Stomach smooth muscle (tissue), 2 donors: ENCODE measurements around the gene KLK14.

Source experiments
- H3K27ac ChIP-seq: one replicate; pipeline ENCODE4 v1.7.0; 2013; ENCODE audit warnings: mild to moderate bottlenecking, low read length, inconsistent platforms
- H3K27me3 ChIP-seq, 2 donors: one replicate each; pipeline ENCODE4 v1.7.0; 2013; ENCODE audit warnings: low read length in 2 of 2; ENCODE audit not compliant: insufficient read depth in 2 of 2, control insufficient read depth in 1 of 2
- H3K36me3 ChIP-seq, 2 donors: one replicate each; pipeline ENCODE4 v1.7.0; 2013; ENCODE audit warnings: low read length in 2 of 2; ENCODE audit not compliant: control insufficient read depth in 2 of 2, insufficient read depth in 2 of 2
- H3K4me1 ChIP-seq: one replicate; pipeline ENCODE4 v1.7.0; 2013; ENCODE audit warnings: low read length; ENCODE audit not compliant: control insufficient read depth, insufficient read depth
- H3K4me3 ChIP-seq, 2 donors: one replicate each; pipeline ENCODE4 v1.7.0; 2013; ENCODE audit warnings: low read length in 2 of 2
- H3K9ac ChIP-seq, 2 donors: one replicate each; pipeline ENCODE4 v1.7.0; 2013; ENCODE audit warnings: low read length in 2 of 2, mild to moderate bottlenecking in 1 of 2
- H3K9me3 ChIP-seq, 2 donors: one replicate each; pipeline ENCODE4 v1.7.0; 2013; ENCODE audit warnings: low read length in 2 of 2; ENCODE audit not compliant: control insufficient read depth in 2 of 2
- donor health status: healthy.
- donor health status: Pancreatic carcinoma.

Gene KLK14

GRCh38 chr19:51066393-51067186 is 16.1 kb downstream of the KLK14 start:
- Histone ChIP-seq H3K4me1 (no peaks in the 10 kb centered on the region), H3K9ac (no peak overlapping the region), H3K9me3 (peaks cover 0 to 2% of the 10 kb centered on the region in 2 donors), H3K27me3 (peaks cover 14 to 21% of the 10 kb centered on the region in 2 donors), H3K27ac (no peak overlapping the region), H3K4me3 (no peak overlapping the region), H3K36me3 (no peaks in the 10 kb centered on the region)

GRCh38 chr19:51065221-51065960 is 17.3 kb downstream of the KLK14 start:
- no peaks in the 10 kb centered on the region for H3K36me3 ChIP-seq
- peaks cover 18 to 21% of the 10 kb centered on the region in 2 donors for H3K27me3 ChIP-seq
- H3K4me1 ChIP-seq = no peaks in the 10 kb centered on the region
- no peak overlapping the region for H3K27ac ChIP-seq
- peaks cover 0 to 2% of the 10 kb centered on the region in 2 donors for H3K9me3 ChIP-seq
- no peak overlapping the region for H3K4me3 ChIP-seq
- H3K9ac ChIP-seq = no peak overlapping the region

GRCh38 chr19:51064534-51065220 is 18.0 kb downstream of the KLK14 start, which contains the start of gene KLK13:
Gene KLK13 (minus strand): TSS chr19:51065092. CDS start chr19:51065067, 25 bp downstream.
- H3K4me3 ChIP-seq = no peak within 1 kb of the TSS

GRCh38 chr19:51063664-51064063 is 19.0 kb downstream of the KLK14 start:
- H3K36me3 ChIP-seq = no peaks in the 10 kb centered on the region
- no peak overlapping the region for H3K27ac ChIP-seq
- H3K27me3 ChIP-seq = peaks cover 15 to 23% of the 10 kb centered on the region in 2 donors
- no peak overlapping the region for H3K9ac ChIP-seq
- no peak overlapping the region for H3K4me3 ChIP-seq
- no peaks in the 10 kb centered on the region for H3K4me1 ChIP-seq
- H3K9me3 ChIP-seq = peaks cover 0 to 2% of the 10 kb centered on the region in 2 donors

More at GRCh38 chr19:51064534-51065220, 18.0 kb downstream of the KLK14 start, which contains the start of gene KLK13:
- H3K4me1 ChIP-seq = no peaks in the 10 kb centered on the region
- no peak within 1 kb of the TSS for H3K9ac ChIP-seq
- H3K27me3 ChIP-seq = peaks cover 15 to 23% of the 10 kb centered on the region in 2 donors
- peaks cover 0 to 2% of the 10 kb centered on the region in 2 donors for H3K9me3 ChIP-seq
- no peak within 1 kb of the TSS for H3K27ac ChIP-seq
- no peaks in the 10 kb centered on the region for H3K36me3 ChIP-seq

GRCh38 chr19:51060973-51061372 is 21.7 kb downstream of the KLK14 start:
- H3K36me3 ChIP-seq = no peaks in the 10 kb centered on the region
- no peaks in the 10 kb centered on the region for H3K4me1 ChIP-seq
- H3K9me3 ChIP-seq = peaks cover 0 to 2% of the 10 kb centered on the region in 2 donors
- no peak overlapping the region for H3K4me3 ChIP-seq
- H3K9ac ChIP-seq = no peak overlapping the region
- H3K27ac ChIP-seq = no peak overlapping the region
- peaks cover 15 to 19% of the 10 kb centered on the region in 2 donors for H3K27me3 ChIP-seq

GRCh38 chr19:51060336-51060735 is 22.4 kb downstream of the KLK14 start:
- Histone ChIP-seq H3K9ac (no peak overlapping the region), H3K27me3 (peaks cover 15 to 17% of the 10 kb centered on the region in 2 donors), H3K4me3 (no peak overlapping the region), H3K4me1 (no peaks in the 10 kb centered on the region), H3K36me3 (no peaks in the 10 kb centered on the region), H3K27ac (no peak overlapping the region), H3K9me3 (peaks cover 0 to 2% of the 10 kb centered on the region in 2 donors)

- Histone ChIP-seq H3K4me1 (no peaks in the 10 kb centered on the region), H3K36me3 (no peaks in the 10 kb centered on the region), H3K4me3 (no peak overlapping the region), H3K27ac (no peak overlapping the region), H3K9me3 (peaks cover 0 to 2% of the 10 kb centered on the region in 2 donors), H3K27me3 (peaks cover 13 to 15% of the 10 kb centered on the region in 2 donors), H3K9ac (no peak overlapping the region)
These were observed 23.0 kb downstream of the KLK14 start for GRCh38 chr19:51059715-51060114.

- H3K36me3 ChIP-seq = no peaks in the 10 kb centered on the region
- no peak overlapping the region for H3K9ac ChIP-seq
- peaks cover 2 to 5% of the 10 kb centered on the region in 2 donors for H3K27me3 ChIP-seq
- no peaks in the 10 kb centered on the region for H3K4me1 ChIP-seq
- no peaks in the 10 kb centered on the region for H3K9me3 ChIP-seq
- no peak overlapping the region for H3K4me3 ChIP-seq
- no peak overlapping the region for H3K27ac ChIP-seq
These were observed 26.8 kb downstream of the KLK14 start for GRCh38 chr19:51055866-51056265.

- no peak overlapping the region for H3K9ac ChIP-seq
- no peak overlapping the region for H3K27ac ChIP-seq
- no peaks in the 10 kb centered on the region for H3K36me3 ChIP-seq
- peaks cover 0 to 5% of the 10 kb centered on the region in 2 donors for H3K27me3 ChIP-seq
- H3K4me3 ChIP-seq = no peak overlapping the region
- H3K9me3 ChIP-seq = no peaks in the 10 kb centered on the region
- H3K4me1 ChIP-seq = no peaks in the 10 kb centered on the region
These were observed 35.7 kb downstream of the KLK14 start for GRCh38 chr19:51047031-51047335.

GRCh38 chr19:51044327-51044726 is 38.4 kb downstream of the KLK14 start:
- H3K36me3 ChIP-seq = no peaks in the 10 kb centered on the region
- no peak overlapping the region for H3K4me3 ChIP-seq
- no peak overlapping the region for H3K27ac ChIP-seq
- no peaks in the 10 kb centered on the region for H3K9me3 ChIP-seq
- H3K9ac ChIP-seq = no peak overlapping the region
- no peaks in the 10 kb centered on the region for H3K4me1 ChIP-seq
- H3K27me3 ChIP-seq = peaks cover 0 to 5% of the 10 kb centered on the region in 2 donors
